ENCODE results near the gene FHIT. TPM values are rescaled to one million over a fixed set of nuclear protein-coding genes. Genes with fewer than 3 reads are reported as not detected.

FHIT gene
- total and polyA plus RNA-seq, 2 of the 4 experiments (the other 2 are of a cell fraction), result 0.07 TPM; not detected in 1

DNA sequence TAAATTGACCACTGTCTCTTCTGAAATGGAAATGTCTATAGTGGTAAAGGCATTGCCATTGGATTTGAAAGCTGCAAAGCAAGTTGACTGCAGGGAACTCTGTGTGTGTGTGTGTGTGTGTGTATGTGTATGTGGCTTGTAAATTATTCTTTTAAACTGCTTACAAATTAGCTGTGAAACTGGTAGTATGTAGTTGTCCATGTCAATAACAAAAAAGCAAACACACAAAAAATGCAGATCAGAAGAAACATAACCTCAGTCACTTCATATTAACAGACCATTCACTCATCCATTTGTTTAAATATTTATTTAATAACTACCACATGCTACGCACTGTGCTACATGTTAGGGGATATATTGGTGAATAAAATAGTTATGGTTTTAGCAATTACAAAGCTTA is 837.7 kb downstream of the FHIT start:
- ChIA-PET CTCF (no interaction called here), POLR2A (ENCODE audit: unreplicated experiment) (no interaction called here)
- WGBS, 2 experiments (ENCODE audit: extremely low coverage in 2 of 2, insufficient read length in 1 of 2), result no CpG with 5 or more reads among the region's 1 CpG

More for the DNA sequence above, 837.7 kb downstream of the FHIT start:
- Histone ChIP-seq H2BK5ac (ENCODE audit: low read depth, low read length, poor library complexity, severe bottlenecking) (no peak overlapping the region), H3K27me3 (ENCODE audit: control insufficient read depth, insufficient read depth, low read length) (no peaks in the 10 kb centered on the region), H3K23ac (ENCODE audit: low read depth, low read length) (no peak overlapping the region), H3K4me3 (ENCODE audit: insufficient read depth, low read depth, low read length) (no peak overlapping the region), H4K5ac (ENCODE audit: low read depth, low read length) (no peak overlapping the region), H3K79me1 (ENCODE audit: low read depth in 1 of 2, low read length in 2 of 2) (no peaks in the 10 kb centered on the region), H3K4me1 (ENCODE audit: control insufficient read depth, insufficient read depth, low read length) (no peaks in the 10 kb centered on the region), H3K18ac (ENCODE audit: low read depth, low read length) (no peak overlapping the region), H2AK9ac (replicated peaks; ENCODE audit: low read depth, low read length, poor library complexity) (no peak overlapping the region), H3K36me3 (ENCODE audit: control insufficient read depth, insufficient read depth, low read length) (no peaks in the 10 kb centered on the region), H3K9ac (ENCODE audit: low read depth, low read length) (no peak overlapping the region), H4K8ac (ENCODE audit: low read depth in 2 of 2, low read length in 2 of 2) (no peak overlapping the region), H3K4me2 (ENCODE audit: low read depth, low read length) (no peak overlapping the region), H2AK5ac (ENCODE audit: low read depth, low read length) (no peak overlapping the region), H3K4ac (ENCODE audit: low read depth, low read length) (no peak overlapping the region), H2BK120ac (ENCODE audit: low read depth, low read length) (no peak overlapping the region), H2AFZ (replicated peaks; ENCODE audit: low read length, poor library complexity) (no peak overlapping the region), H2BK20ac (ENCODE audit: low read depth, low read length) (no peak overlapping the region), H3K14ac (replicated peaks; ENCODE audit: low read depth, low read length) (no peak overlapping the region), H3K9me1 (ENCODE audit: insufficient read depth, low read length) (no peaks in the 10 kb centered on the region), H2BK15ac (ENCODE audit: low read depth, low read length) (no peak overlapping the region), H3K9me3 (ENCODE audit: control insufficient read depth, insufficient read depth, low read length) (no peaks in the 10 kb centered on the region), H4K91ac (ENCODE audit: insufficient read depth, low read depth, low read length) (no peak overlapping the region), H4K20me1 (ENCODE audit: insufficient read depth, low read length) (no peaks in the 10 kb centered on the region), H3K27ac (ENCODE audit: insufficient read depth, low read length) (no peak overlapping the region), H3K56ac (ENCODE audit: extremely low read depth, insufficient read depth, low read length) (no peak overlapping the region)
- BruUV-seq (replicated peaks), result no TSS peak
- DNase-seq (no peak), ATAC-seq (ENCODE audit: low read depth) (no peak)
- intact Hi-C loops (cut with micrococcal nuclease) (no loop called here), dilution Hi-C loops (cut with HindIII; ENCODE audit: low sequenced_read_pairs, unreplicated experiment) (no loop called here), in situ Hi-C loops (cut with MboI; ENCODE audit: low sequenced_read_pairs) (no loop called here)
- TF ChIP-seq NFE2L2 (IDR thresholded peaks at IDR 0.05; ENCODE audit: low read depth, low read length), result no peak
- no peak for TF ChIP-seq RFX5 (IDR thresholded peaks at IDR 0.05; ENCODE audit: low read depth, low read length)
- TF ChIP-seq MXI1 (IDR thresholded peaks at IDR 0.05; ENCODE audit: borderline replicate concordance, low read depth, low read length), result no peak
- TF ChIP-seq, protein P1, sequence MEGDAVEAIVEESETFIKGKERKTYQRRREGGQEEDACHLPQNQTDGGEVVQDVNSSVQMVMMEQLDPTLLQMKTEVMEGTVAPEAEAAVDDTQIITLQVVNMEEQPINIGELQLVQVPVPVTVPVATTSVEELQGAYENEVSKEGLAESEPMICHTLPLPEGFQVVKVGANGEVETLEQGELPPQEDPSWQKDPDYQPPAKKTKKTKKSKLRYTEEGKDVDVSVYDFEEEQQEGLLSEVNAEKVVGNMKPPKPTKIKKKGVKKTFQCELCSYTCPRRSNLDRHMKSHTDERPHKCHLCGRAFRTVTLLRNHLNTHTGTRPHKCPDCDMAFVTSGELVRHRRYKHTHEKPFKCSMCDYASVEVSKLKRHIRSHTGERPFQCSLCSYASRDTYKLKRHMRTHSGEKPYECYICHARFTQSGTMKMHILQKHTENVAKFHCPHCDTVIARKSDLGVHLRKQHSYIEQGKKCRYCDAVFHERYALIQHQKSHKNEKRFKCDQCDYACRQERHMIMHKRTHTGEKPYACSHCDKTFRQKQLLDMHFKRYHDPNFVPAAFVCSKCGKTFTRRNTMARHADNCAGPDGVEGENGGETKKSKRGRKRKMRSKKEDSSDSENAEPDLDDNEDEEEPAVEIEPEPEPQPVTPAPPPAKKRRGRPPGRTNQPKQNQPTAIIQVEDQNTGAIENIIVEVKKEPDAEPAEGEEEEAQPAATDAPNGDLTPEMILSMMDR (conservative IDR thresholded peaks at IDR 0.05; ENCODE audit: low read depth, low read length), result no peak
- TF ChIP-seq MAZ (IDR thresholded peaks at IDR 0.05; ENCODE audit: borderline replicate concordance, low read depth, low read length), result no peak
- TF ChIP-seq CHD1 (IDR thresholded peaks at IDR 0.05; ENCODE audit: low read depth, low read length), result no peak
- TF ChIP-seq SMC3 (IDR thresholded peaks at IDR 0.05; ENCODE audit: low read depth, low read length), result no peak
- no peak for TF ChIP-seq BHLHE40 (IDR thresholded peaks at IDR 0.05; ENCODE audit: low read depth, low read length)
- TF ChIP-seq, protein P2, sequence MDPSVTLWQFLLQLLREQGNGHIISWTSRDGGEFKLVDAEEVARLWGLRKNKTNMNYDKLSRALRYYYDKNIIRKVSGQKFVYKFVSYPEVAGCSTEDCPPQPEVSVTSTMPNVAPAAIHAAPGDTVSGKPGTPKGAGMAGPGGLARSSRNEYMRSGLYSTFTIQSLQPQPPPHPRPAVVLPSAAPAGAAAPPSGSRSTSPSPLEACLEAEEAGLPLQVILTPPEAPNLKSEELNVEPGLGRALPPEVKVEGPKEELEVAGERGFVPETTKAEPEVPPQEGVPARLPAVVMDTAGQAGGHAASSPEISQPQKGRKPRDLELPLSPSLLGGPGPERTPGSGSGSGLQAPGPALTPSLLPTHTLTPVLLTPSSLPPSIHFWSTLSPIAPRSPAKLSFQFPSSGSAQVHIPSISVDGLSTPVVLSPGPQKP (IDR thresholded peaks at IDR 0.05; ENCODE audit: borderline replicate concordance, low read depth, low read length), result no peak
- TF ChIP-seq MAFK (IDR thresholded peaks at IDR 0.05; ENCODE audit: low read depth, low read length), result no peak
- no peak for TF ChIP-seq POLR2A (IDR thresholded peaks at IDR 0.05; ENCODE audit: low read depth, low read length)
- no peak for TF ChIP-seq RCOR1 (IDR thresholded peaks at IDR 0.05; ENCODE audit: insufficient replicate concordance, low read length)
- TF ChIP-seq, protein P3, sequence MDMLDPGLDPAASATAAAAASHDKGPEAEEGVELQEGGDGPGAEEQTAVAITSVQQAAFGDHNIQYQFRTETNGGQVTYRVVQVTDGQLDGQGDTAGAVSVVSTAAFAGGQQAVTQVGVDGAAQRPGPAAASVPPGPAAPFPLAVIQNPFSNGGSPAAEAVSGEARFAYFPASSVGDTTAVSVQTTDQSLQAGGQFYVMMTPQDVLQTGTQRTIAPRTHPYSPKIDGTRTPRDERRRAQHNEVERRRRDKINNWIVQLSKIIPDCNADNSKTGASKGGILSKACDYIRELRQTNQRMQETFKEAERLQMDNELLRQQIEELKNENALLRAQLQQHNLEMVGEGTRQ (IDR thresholded peaks at IDR 0.05; ENCODE audit: low read depth, low read length), result no peak
- no peak for TF ChIP-seq CEBPB (IDR thresholded peaks at IDR 0.05; ENCODE audit: low read depth, low read length)
- TF ChIP-seq FOS (IDR thresholded peaks at IDR 0.05; ENCODE audit: low read depth, low read length), result no peak
- no peak for TF ChIP-seq RAD21 (IDR thresholded peaks at IDR 0.05; ENCODE audit: low read length)
